Activated CD4-positive, alpha-beta memory T cell treated with anti-CD3 and anti-CD28 coated beads, Interleukin-2, amount 10 ng/mL, durations not matched to agents 7 days and 5 days (primary cell): ENCODE results near the gene KLF16. TPM values are rescaled to one million over a fixed set of nuclear protein-coding genes. Genes with fewer than 3 reads are reported as not detected.

Experiments used
- CTCF ChIA-PET: fragments of 350-600 bp; sonication (Branson Sonifier 250); formaldehyde crosslinking; loops from one replicate; lab custom pipeline; 2021; ENCODE audit warnings: antibody characterized with exemption, inconsistent platforms; lab: Charles Lee
- POLR2A ChIA-PET: fragments of 350-600 bp; sonication (Branson Sonifier 250); formaldehyde crosslinking; loops from one replicate; lab custom pipeline; 2021; ENCODE audit warnings: antibody characterized with exemption; lab: Charles Lee
- DNase-seq: peaks from one replicate; pipeline ENCODE4 v3.0.0-alpha.2; 2020
- H3K27ac Mint-ChIP-seq: one replicate; pipeline ENCODE4 v1.8.0; 2021; ENCODE audit warnings: mild to moderate bottlenecking, mixed read lengths
- H3K27me3 Mint-ChIP-seq: one replicate; pipeline ENCODE4 v1.8.0; 2021; ENCODE audit warnings: mixed read lengths
- H3K36me3 Mint-ChIP-seq: one replicate; pipeline ENCODE4 v1.8.0; 2021; ENCODE audit warnings: low read depth, mixed read lengths
- H3K4me1 Mint-ChIP-seq: one replicate; pipeline ENCODE4 v1.8.0; 2021; ENCODE audit warnings: mixed read lengths
- H3K4me3 Mint-ChIP-seq: one replicate; pipeline ENCODE4 v1.8.0; 2021; ENCODE audit warnings: mild to moderate bottlenecking, mixed read lengths
- H3K9me3 Mint-ChIP-seq: one replicate; pipeline ENCODE4 v1.8.0; 2021; ENCODE audit warnings: mixed read lengths
- total RNA-seq, 2 experiments: library from RNA; stranded (reverse); gene quantifications; one replicate each; pipeline ENCODE4 v1.2.3, GENCODE V29; 2021

Gene KLF16
- total RNA-seq, 2 experiments from 2014 or later: 24.6 to 25.7 TPM

- H3K9me3 Mint-ChIP-seq: no peaks in the 10 kb centered on the region
- H3K4me1 Mint-ChIP-seq: peaks cover 43% of the 10 kb centered on the region
- no peaks in the 10 kb centered on the region for H3K27me3 Mint-ChIP-seq
- ChIA-PET CTCF (interaction anchor here (0.6 to 3.1 kb wide), 15 partner anchors 8 to 372 kb away, joined by 3 to 39 read pairs (median 4); partner anchors contain the start of genes ABHD17A, ADAT3, PLEKHJ1 and REXO1), POLR2A (interaction anchor here (1.0 to 4.8 kb wide), 10 partner anchors 8 to 78 kb away, joined by 3 to 40 read pairs (median 8); partner anchors contain the start of gene ABHD17A)
- H3K4me3 Mint-ChIP-seq: peak overlapping the region; percentile 74
- peaks cover 2% of the 10 kb centered on the region for H3K36me3 Mint-ChIP-seq
- peak overlapping the region; percentile 77 for H3K27ac Mint-ChIP-seq
- DNase-seq: peak; percentile 93
Observed at GRCh38 chr19:1863638-1864479, 480 bp upstream of the KLF16 start.

- Mint-ChIP-seq H3K27me3 (no peaks in the 10 kb centered on the region), H3K36me3 (peaks cover 2% of the 10 kb centered on the region), H3K27ac (peak overlapping the region; percentile 87), H3K9me3 (no peaks in the 10 kb centered on the region), H3K4me1 (peaks cover 47% of the 10 kb centered on the region), H3K4me3 (peak overlapping the region; percentile 93)
- CTCF ChIA-PET: no interaction called here
- POLR2A ChIA-PET: no interaction called here
- DNase-seq: peak; percentile 57
Observed at GRCh38 chr19:1862424-1863327, 703 bp downstream of the KLF16 start.

GRCh38 chr19:1862068-1862423 is 1.3 kb downstream of the KLF16 start:
- H3K27ac Mint-ChIP-seq: peak overlapping the region; percentile 87
- H3K9me3 Mint-ChIP-seq: no peaks in the 10 kb centered on the region
- CTCF ChIA-PET: no interaction called here
- peak overlapping the region; percentile 93 for H3K4me3 Mint-ChIP-seq
- no peaks in the 10 kb centered on the region for H3K27me3 Mint-ChIP-seq
- DNase-seq: no peak
- H3K36me3 Mint-ChIP-seq: peaks cover 2% of the 10 kb centered on the region
- POLR2A ChIA-PET: no interaction called here
- peaks cover 45% of the 10 kb centered on the region for H3K4me1 Mint-ChIP-seq

- Mint-ChIP-seq H3K4me3 (peak overlapping the region; percentile 93), H3K36me3 (peaks cover 2% of the 10 kb centered on the region), H3K4me1 (peaks cover 43% of the 10 kb centered on the region), H3K9me3 (no peaks in the 10 kb centered on the region), H3K27me3 (no peaks in the 10 kb centered on the region), H3K27ac (peak overlapping the region; percentile 87)
- POLR2A ChIA-PET: no interaction called here
- CTCF ChIA-PET: no interaction called here
- DNase-seq: no peak
Observed at GRCh38 chr19:1861599-1862031, 1.8 kb downstream of the KLF16 start.

- H3K36me3 Mint-ChIP-seq: peaks cover 2% of the 10 kb centered on the region
- H3K4me3 Mint-ChIP-seq: peak overlapping the region; percentile 93
- H3K27me3 Mint-ChIP-seq: no peaks in the 10 kb centered on the region
- peak overlapping the region; percentile 21 for H3K27ac Mint-ChIP-seq
- CTCF ChIA-PET: no interaction called here
- peaks cover 46% of the 10 kb centered on the region for H3K4me1 Mint-ChIP-seq
- DNase-seq: no peak
- no peaks in the 10 kb centered on the region for H3K9me3 Mint-ChIP-seq
- POLR2A ChIA-PET: interaction anchor here (1.1 to 1.3 kb wide), 2 partner anchors 14 to 23 kb away, joined by 4 read pairs; no protein-coding TSS in a partner anchor
Observed at GRCh38 chr19:1860821-1861598, 2.4 kb downstream of the KLF16 start.

- no peak overlapping the region for H3K27ac Mint-ChIP-seq
- no peaks in the 10 kb centered on the region for H3K27me3 Mint-ChIP-seq
- peak; percentile 45 for DNase-seq
- peaks cover 45% of the 10 kb centered on the region for H3K4me1 Mint-ChIP-seq
- no peaks in the 10 kb centered on the region for H3K9me3 Mint-ChIP-seq
- ChIA-PET CTCF (no interaction called here), POLR2A (interaction anchor here (1.1 to 1.3 kb wide), 2 partner anchors 15 to 24 kb away, joined by 4 read pairs; no protein-coding TSS in a partner anchor)
- peak overlapping the region; percentile 7 for H3K4me3 Mint-ChIP-seq
- peaks cover 2% of the 10 kb centered on the region for H3K36me3 Mint-ChIP-seq
Observed at GRCh38 chr19:1860042-1860775, 3.2 kb downstream of the KLF16 start.

GRCh38 chr19:1859331-1859781 is 4.0 kb downstream of the KLF16 start:
- Mint-ChIP-seq H3K36me3 (peaks cover 2% of the 10 kb centered on the region), H3K27ac (peak overlapping the region; percentile 49), H3K27me3 (no peaks in the 10 kb centered on the region), H3K4me3 (no peak overlapping the region), H3K9me3 (no peaks in the 10 kb centered on the region), H3K4me1 (peaks cover 52% of the 10 kb centered on the region)
- DNase-seq: no peak
- ChIA-PET POLR2A (no interaction called here), CTCF (no interaction called here)

- POLR2A ChIA-PET: interaction anchor here (0.7 to 2.3 kb wide), 6 partner anchors 12 to 589 kb away, joined by 3 to 11 read pairs (median 6); partner anchors contain the start of genes ADAT3, CIRBP and SCAMP4
- peak overlapping the region; percentile 39 for H3K4me3 Mint-ChIP-seq
Observed at GRCh38 chr19:1858412-1859081, 4.8 kb downstream of the KLF16 start.

GRCh38 chr19:1857648-1858326 is 5.6 kb downstream of the KLF16 start:
- Mint-ChIP-seq H3K9me3 (no peaks in the 10 kb centered on the region), H3K36me3 (peaks cover 7% of the 10 kb centered on the region), H3K27ac (peak overlapping the region; percentile 78), H3K4me1 (peaks cover 60% of the 10 kb centered on the region), H3K4me3 (peak overlapping the region; percentile 65), H3K27me3 (no peaks in the 10 kb centered on the region)
- CTCF ChIA-PET: no interaction called here
- POLR2A ChIA-PET: interaction anchor here (0.7 to 2.8 kb wide), 8 partner anchors 11 to 589 kb away, joined by 3 to 11 read pairs (median 6); partner anchors contain the start of genes ADAT3, CIRBP and SCAMP4
- DNase-seq: no peak

More at GRCh38 chr19:1858412-1859081, 4.8 kb downstream of the KLF16 start:
- no peak for DNase-seq
- Mint-ChIP-seq H3K27me3 (no peaks in the 10 kb centered on the region), H3K36me3 (peaks cover 2% of the 10 kb centered on the region), H3K4me1 (peaks cover 54% of the 10 kb centered on the region), H3K9me3 (no peaks in the 10 kb centered on the region), H3K27ac (peak overlapping the region; percentile 65)
- CTCF ChIA-PET: no interaction called here

- no peaks in the 10 kb centered on the region for H3K9me3 Mint-ChIP-seq
- ChIA-PET POLR2A (interaction anchor here (0.7 to 2.8 kb wide), 16 partner anchors 8 to 588 kb away, joined by 3 to 11 read pairs (median 6); partner anchors contain the start of genes ADAT3, CIRBP and SCAMP4), CTCF (interaction anchor here (1.3 kb wide), 1 partner anchor 31 kb away, joined by 3 read pairs; no protein-coding TSS in a partner anchor)
- H3K4me3 Mint-ChIP-seq: peak overlapping the region; percentile 80
- no peaks in the 10 kb centered on the region for H3K27me3 Mint-ChIP-seq
- peak; percentile 59 for DNase-seq
- peaks cover 62% of the 10 kb centered on the region for H3K4me1 Mint-ChIP-seq
- peaks cover 4% of the 10 kb centered on the region for H3K36me3 Mint-ChIP-seq
- peak overlapping the region; percentile 96 for H3K27ac Mint-ChIP-seq
Observed at GRCh38 chr19:1856698-1857603, 6.4 kb downstream of the KLF16 start.
